GM10847 (cell line): Measurements from ENCODE around the gene LAP3.

ENCODE experiments used
- POLR2A ChIP-seq: IDR thresholded peaks from 2 replicates; pipeline ENCODE4 v1.6.1; 2011; ENCODE audit not compliant: insufficient read length; ENCODE audit errors: extremely low read depth

The LAP3 gene

GRCh38 chr4:17589355-17589754 is 12.4 kb downstream of the LAP3 start:
- TF ChIP-seq POLR2A: no peak

GRCh38 chr4:17595471-17596005 is 18.5 kb downstream of the LAP3 start:
- TF ChIP-seq POLR2A: no peak

GRCh38 chr4:17597517-17597916 is 20.5 kb downstream of the LAP3 start:
- no peak for TF ChIP-seq POLR2A

GRCh38 chr4:17599826-17600225 is 22.8 kb downstream of the LAP3 start:
- no peak for TF ChIP-seq POLR2A

- no peak for TF ChIP-seq POLR2A
Measured at GRCh38 chr4:17605236-17605635, 28.2 kb downstream of the LAP3 start.

- no peak for TF ChIP-seq POLR2A
Measured at GRCh38 chr4:17613761-17614415, 36.9 kb downstream of the LAP3 start.

- peak; percentile 77 for TF ChIP-seq POLR2A
Measured at GRCh38 chr4:17614416-17615299, 37.7 kb downstream of the LAP3 start, which contains the start of gene MED28. TSS of gene MED28 (plus strand) at chr4:17614641. CDS start at chr4:17614655, 14 bp downstream.

- TF ChIP-seq POLR2A: no peak
Measured at GRCh38 chr4:17616283-17616682, 39.3 kb downstream of the LAP3 start.

GRCh38 chr4:17618926-17619325 is 41.9 kb downstream of the LAP3 start:
- TF ChIP-seq POLR2A: no peak

- no peak for TF ChIP-seq POLR2A
Measured at GRCh38 chr4:17619416-17620105, 42.6 kb downstream of the LAP3 start.

- TF ChIP-seq POLR2A: no peak
Measured at GRCh38 chr4:17623451-17624001, 46.5 kb downstream of the LAP3 start.

GRCh38 chr4:17624821-17625220 is 47.8 kb downstream of the LAP3 start:
- TF ChIP-seq POLR2A: no peak

GRCh38 chr4:17630228-17630627 is 53.2 kb downstream of the LAP3 start:
- no peak for TF ChIP-seq POLR2A

GRCh38 chr4:17633600-17633999 is 56.6 kb downstream of the LAP3 start:
- TF ChIP-seq POLR2A: no peak

GRCh38 chr4:17635056-17635455 is 58.1 kb downstream of the LAP3 start:
- no peak for TF ChIP-seq POLR2A
